HCT116 (cell line): ENCODE data around the gene ATP6V1A. TPM values are rescaled to one million over a fixed set of nuclear protein-coding genes. Genes with fewer than 3 reads are reported as not detected.

Source experiments
- ATAC-seq: fragments of 200-7000 bp; cut with Tn5 transposase; 2 replicates; pipeline ENCODE4 v1.9.1; 2020; ENCODE audit warnings: mild to moderate bottlenecking, moderate library complexity
- BruUV-seq: library from RNA; stranded (reverse); fragments of 400-500 nt; replicated peaks from 2 replicates; lab custom pipeline; 2021; lab: Mats Ljungman, UMichigan
- CTCF ChIA-PET: fragments of 300-600 bp; sonication (Branson Sonifier 250); formaldehyde crosslinking; loops from one replicate; lab custom pipeline; 2021; ENCODE audit warnings: antibody characterized with exemption; lab: Charles Lee
- POLR2A ChIA-PET: fragments of 300-600, 350-600 bp; sonication (Branson Sonifier 250); formaldehyde crosslinking; loops from one replicate; lab custom pipeline; 2021; ENCODE audit warnings: antibody characterized with exemption; lab: Charles Lee
- RAD21 ChIA-PET, 2 experiments: fragments of 300-600 bp; sonication (Branson Sonifier 250); formaldehyde crosslinking; loops; one replicate each; lab custom pipeline; 2023; ENCODE audit warnings: low total read pairs in 2 of 2; ENCODE audit not compliant: uncharacterized antibody in 2 of 2, unreplicated experiment in 2 of 2, low non-redundant PET in 1 of 2; lab: Charles Lee
- DNase-seq: peaks from one replicate; pipeline ENCODE4 v3.0.0-alpha.2; 2010; ENCODE audit warnings: low read depth, low spot score
- H2AFZ ChIP-seq: fragments of 200-600 bp; shearing (Covaris generic), sonication (generic); 2 replicates; pipeline ENCODE4 v1.6.1; 2017; ENCODE audit warnings: low read depth, mixed run types, mixed read lengths, antibody characterized with exemption, low read length; ENCODE audit not compliant: poor library complexity, severe bottlenecking
- H3K27ac ChIP-seq: 2 replicates; pipeline ENCODE4 v1.5.1; 2012; ENCODE audit warnings: low read depth, low read length
- H3K27me3 ChIP-seq: fragments of 200-600 bp; sonication (generic); 2 replicates; pipeline ENCODE4 v1.6.1; 2016; ENCODE audit warnings: mixed run types, low read length, mixed read lengths; ENCODE audit not compliant: insufficient read depth
- H3K36me3 ChIP-seq, 2 experiments: fragments of 200-500 bp in 1 of 2; fragments of 200-600 bp in 1 of 2; sonication (Bioruptor generic) in 1 of 2; sonication (generic) in 1 of 2; 2 replicates each; pipeline versions ENCODE4 v1.5.1 to v1.6.1; 2014 to 2016; ENCODE audit warnings: low read length in 2 of 2, inconsistent platforms in 1 of 2, mixed read lengths in 1 of 2, mixed run types in 1 of 2; ENCODE audit not compliant: insufficient read depth in 2 of 2, control insufficient read depth in 1 of 2
- H3K4me1 ChIP-seq, 2 experiments: fragments of 200-600 bp in 1 of 2; sonication (generic) in 1 of 2; 2 replicates each; pipeline versions ENCODE4 v1.5.1 to v1.6.1; 2012 to 2017; ENCODE audit warnings: low read length in 2 of 2, inconsistent platforms in 1 of 2, mild to moderate bottlenecking in 1 of 2, mixed read lengths in 1 of 2, mixed run types in 1 of 2, moderate library complexity in 1 of 2; ENCODE audit not compliant: insufficient read depth in 2 of 2, control insufficient read depth in 1 of 2
- H3K4me2 ChIP-seq: fragments of 200-600 bp; sonication (generic); 2 replicates; pipeline ENCODE4 v1.6.1; 2017; ENCODE audit warnings: mixed run types, low read length, mixed read lengths
- H3K4me3 ChIP-seq, 2 experiments: fragments of 200-600 bp in 1 of 2; sonication (generic) in 1 of 2; replicated peaks in 1 of 2; 2 replicates each; pipeline ENCODE4 v1.5.1; 2011 to 2016; ENCODE audit warnings: low read length in 2 of 2, control low read depth in 1 of 2, low read depth in 1 of 2, mild to moderate bottlenecking in 1 of 2, mixed read lengths in 1 of 2, mixed run types in 1 of 2
- H3K79me2 ChIP-seq: fragments of 200-600 bp; sonication (generic); 2 replicates; pipeline ENCODE4 v1.6.1; 2017; ENCODE audit warnings: mild to moderate bottlenecking, mixed run types, low read length, moderate library complexity, mixed read lengths; ENCODE audit not compliant: insufficient read depth
- H3K9ac ChIP-seq: fragments of 200-600 bp; sonication (generic); 2 replicates; pipeline ENCODE4 v1.6.1; 2016; ENCODE audit warnings: low read length, mixed read lengths
- H3K9me2 ChIP-seq: fragments of 200-600 bp; sonication (generic), shearing (Covaris generic); 2 replicates; pipeline ENCODE4 v1.6.1; 2017; ENCODE audit warnings: mixed run types, mild to moderate bottlenecking, moderate library complexity; ENCODE audit not compliant: insufficient read depth
- H3K9me3 ChIP-seq, 2 experiments: fragments of 200-500 bp in 1 of 2; fragments of 200-600 bp in 1 of 2; sonication (Bioruptor generic) in 1 of 2; sonication (generic) in 1 of 2; 2 replicates each; pipeline ENCODE4 v1.6.1; 2014 to 2017; ENCODE audit warnings: low read length in 2 of 2, mixed read lengths in 2 of 2, inconsistent platforms in 1 of 2, low read depth in 1 of 2, mild to moderate bottlenecking in 1 of 2, mixed run types in 1 of 2, moderate library complexity in 1 of 2; ENCODE audit not compliant: control insufficient read depth in 1 of 2, insufficient read depth in 1 of 2
- H4K20me1 ChIP-seq: fragments of 200-600 bp; sonication (generic), shearing (Covaris generic); 2 replicates; pipeline ENCODE4 v1.6.1; 2017; ENCODE audit warnings: mixed run types, mild to moderate bottlenecking, moderate library complexity; ENCODE audit not compliant: insufficient read depth
- ATF3 ChIP-seq: IDR thresholded peaks from 2 replicates; pipeline ENCODE4 v1.6.1; 2012
- ELF1 ChIP-seq: IDR thresholded peaks from 2 replicates; pipeline ENCODE4 v1.6.1; 2012; ENCODE audit warnings: low read depth, borderline replicate concordance
- FOSL1 ChIP-seq: IDR thresholded peaks from 2 replicates; pipeline ENCODE4 v1.6.1; 2012; ENCODE audit warnings: low read depth
- RAD21 ChIP-seq: IDR thresholded peaks from 2 replicates; pipeline ENCODE4 v1.6.1; 2012; ENCODE audit warnings: low read depth, mild to moderate bottlenecking
- REST ChIP-seq: IDR thresholded peaks from 2 replicates; pipeline ENCODE4 v1.6.1; 2012; ENCODE audit warnings: low read depth
- SIN3A ChIP-seq: IDR thresholded peaks from 2 replicates; pipeline ENCODE4 v1.6.1; 2012; ENCODE audit warnings: low read depth
- SP1 ChIP-seq: IDR thresholded peaks from 2 replicates; pipeline ENCODE4 v1.6.1; 2012; ENCODE audit warnings: low read depth
- SRF ChIP-seq: IDR thresholded peaks from 2 replicates; pipeline ENCODE4 v1.6.1; 2012; ENCODE audit warnings: low read depth
- YY1 ChIP-seq: IDR thresholded peaks from 2 replicates; pipeline ENCODE4 v1.6.1; 2011; ENCODE audit warnings: low read length, low read depth, moderate library complexity, mild to moderate bottlenecking; ENCODE audit not compliant: insufficient replicate concordance; ENCODE audit errors: extremely low read depth
- ZBTB33 ChIP-seq: IDR thresholded peaks from 2 replicates; pipeline ENCODE4 v1.6.1; 2011; ENCODE audit warnings: mild to moderate bottlenecking, low read length, moderate library complexity; ENCODE audit not compliant: insufficient replicate concordance; ENCODE audit errors: extremely low read depth
- ZFX ChIP-seq: fragments of 450-650 bp; IDR thresholded peaks from 2 replicates; pipeline ENCODE4 v1.6.1; 2017
- intact Hi-C: fragments of 100-400 bp; cut with micrococcal nuclease; formaldehyde crosslinking; loops from 2 replicates; pipeline ENCODE4 v1.10.0; 2022
- total RNA-seq: library from RNA; stranded (reverse); gene quantifications from one replicate; pipeline ENCODE4 v1.2.1, GENCODE V29; 2021; ENCODE audit not compliant: unreplicated experiment

Gene ATP6V1A
- total RNA-seq, 1 experiment from 2014 or later: 54.7 TPM

GRCh38 chr3:113719758-113720157 is 27.1 kb upstream of the ATP6V1A start:
- H3K9me3 ChIP-seq: no peaks in the 10 kb centered on the region
- no peaks in the 10 kb centered on the region for H3K4me1 ChIP-seq
- CTCF ChIA-PET: no interaction called here
- no peak overlapping the region for H3K4me3 ChIP-seq
- no peak overlapping the region for H3K4me2 ChIP-seq
- ATAC-seq (no peak), DNase-seq (no peak)
- H2AFZ ChIP-seq: no peak overlapping the region
- intact Hi-C loops: no loop called here
- no TSS peak for BruUV-seq
- no peak overlapping the region for H3K9ac ChIP-seq
- peaks cover 36% of the 10 kb centered on the region for H3K79me2 ChIP-seq
- no peaks in the 10 kb centered on the region for H3K9me2 ChIP-seq
- RAD21 ChIA-PET: no interaction called here
- no peaks in the 10 kb centered on the region for H3K27me3 ChIP-seq
- TF ChIP-seq YY1 (no peak), ZFX (no peak), ZBTB33 (no peak), ATF3 (no peak), SIN3A (no peak), REST (no peak), FOSL1 (no peak), SP1 (no peak), RAD21 (no peak), ELF1 (no peak), SRF (no peak)
- TF ChIP-seq, all 23 proteins: peak for 0
- POLR2A ChIA-PET: no interaction called here
- no peak overlapping the region for H3K27ac ChIP-seq
- H3K36me3 ChIP-seq: peaks cover 32 to 51% of the 10 kb centered on the region in 2 experiments
- H4K20me1 ChIP-seq: peaks cover 26% of the 10 kb centered on the region
